Left renal pelvis (tissue), 4 donors: ENCODE data around the gene CCDC34. TPM values are rescaled to one million over a fixed set of nuclear protein-coding genes. Genes with fewer than 3 reads are reported as not detected.

Experiments used
- DNase-seq, 4 donors: peaks; one replicate each; pipeline ENCODE4 v3.0.0-alpha.2; 2013; ENCODE audit warnings: low read depth in 4 of 4, low spot score in 3 of 4
- polyA plus RNA-seq, 4 donors: library from polyadenylated mRNA; unstranded; fragments of 120-200 nt; gene quantifications; one replicate each; pipeline ENCODE4 v1.2.1, GENCODE V29; 2013; ENCODE audit not compliant: insufficient read length in 4 of 4

CCDC34 gene
- polyA plus RNA-seq, 4 donors: 22.2 to 31.7 (median 25.6) TPM

DNA sequence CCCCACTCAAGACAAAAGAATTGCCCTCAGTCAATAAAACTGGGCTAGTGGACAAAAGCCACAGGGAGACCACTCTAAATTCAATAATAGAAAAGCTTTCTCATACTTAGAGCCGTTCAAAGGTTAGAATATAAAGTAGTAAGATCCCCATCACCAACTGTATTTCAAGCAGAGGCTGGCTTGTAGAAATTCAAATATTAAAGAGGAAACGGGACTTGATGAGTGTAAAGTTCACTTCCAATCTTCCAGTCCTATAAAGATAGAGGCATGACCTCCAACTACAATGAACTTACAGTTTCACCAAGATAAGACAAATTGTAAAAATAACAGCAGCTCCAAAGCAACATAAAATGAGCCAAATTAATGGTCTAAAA, 70.4 kb downstream of the CCDC34 start:
- no peak for DNase-seq

DNA sequence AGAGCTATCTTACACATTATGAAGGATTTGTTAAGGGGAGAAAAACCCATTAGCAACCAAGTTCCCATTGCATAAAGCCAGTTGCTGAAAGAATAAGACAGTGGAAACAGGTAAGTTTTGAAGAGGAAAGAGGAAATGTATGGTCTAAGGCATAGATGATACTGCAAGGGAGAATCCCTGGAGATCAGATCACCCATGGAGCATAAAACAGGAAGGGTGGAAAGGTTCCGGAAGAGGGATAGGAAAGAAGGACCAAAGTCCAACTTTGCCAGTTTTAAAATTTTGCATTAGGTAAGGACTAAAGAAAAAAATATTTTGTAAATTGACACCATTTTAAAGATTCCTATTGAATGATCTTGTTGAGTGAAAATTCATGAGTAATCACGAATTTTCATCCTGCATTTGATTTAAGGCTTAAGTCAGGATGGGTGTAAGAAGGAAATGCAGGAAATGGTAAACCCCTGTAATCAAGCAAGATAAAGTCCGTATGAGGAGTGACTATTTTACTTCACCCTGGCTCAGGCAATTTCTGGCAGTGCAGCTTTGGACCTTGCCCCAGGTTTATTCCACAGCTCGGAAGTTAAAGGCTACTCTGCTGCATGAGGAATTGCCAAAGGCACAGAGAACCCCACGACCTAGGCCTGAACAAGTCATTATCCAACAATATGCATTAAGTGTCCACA, 70.9 kb downstream of the CCDC34 start:
- no peak for DNase-seq

DNA sequence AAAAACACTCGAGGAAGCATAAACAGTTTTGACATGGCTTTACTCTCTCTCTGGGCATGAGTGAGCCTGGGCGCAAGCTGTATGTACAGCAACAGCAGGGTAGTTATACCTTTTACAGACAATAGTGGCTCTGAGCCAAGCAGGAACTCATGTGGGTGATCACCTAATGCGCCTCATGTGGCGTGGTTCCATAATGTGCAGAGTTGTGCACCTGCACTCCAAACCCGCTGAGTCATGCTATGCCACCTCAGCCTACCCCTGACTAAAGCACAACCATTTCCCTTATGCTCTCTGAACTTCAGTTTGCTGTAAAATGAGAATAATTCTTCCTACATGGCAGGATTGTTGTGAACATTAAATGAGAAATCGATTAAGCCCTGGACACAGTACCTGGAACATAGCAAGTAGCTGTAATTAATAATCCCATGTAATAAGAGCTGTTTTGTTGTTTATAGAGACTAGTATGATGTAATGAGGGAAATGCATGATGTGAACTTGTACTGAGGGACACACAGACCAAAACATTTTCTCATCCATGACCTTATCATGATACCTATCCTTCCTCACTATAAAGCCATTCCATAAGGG, 71.6 kb downstream of the CCDC34 start:
- DNase-seq: no peak

- no peak for DNase-seq
Observed at GRCh38 chr11:27290261-27291050, 72.6 kb downstream of the CCDC34 start.

Other genes with a start within 250 kb of the CCDC34 start
- gene LGR4, start 109.6 kb upstream of the CCDC34 start, polyA plus RNA-seq: 100 to 1,000 TPM in 3 of 4 donors, 10 to 100 TPM in 1; 45.8 to 159 (median 135) TPM
- 10 to 100 TPM; 19.4 to 30.9 (median 26.3) TPM for gene LIN7C, start 143.6 kb upstream of the CCDC34 start, polyA plus RNA-seq